Activated CD4-positive, alpha-beta T cell treated with anti-CD3 and anti-CD28 coated beads, Interleukin-2, amount 50 U/mL, for 1 hour (primary cell): ENCODE results near the gene C12orf60.

Source experiments
- DNase-seq: peaks from one replicate; pipeline ENCODE4 v3.0.0-alpha.2; 2020

Gene C12orf60

DNA sequence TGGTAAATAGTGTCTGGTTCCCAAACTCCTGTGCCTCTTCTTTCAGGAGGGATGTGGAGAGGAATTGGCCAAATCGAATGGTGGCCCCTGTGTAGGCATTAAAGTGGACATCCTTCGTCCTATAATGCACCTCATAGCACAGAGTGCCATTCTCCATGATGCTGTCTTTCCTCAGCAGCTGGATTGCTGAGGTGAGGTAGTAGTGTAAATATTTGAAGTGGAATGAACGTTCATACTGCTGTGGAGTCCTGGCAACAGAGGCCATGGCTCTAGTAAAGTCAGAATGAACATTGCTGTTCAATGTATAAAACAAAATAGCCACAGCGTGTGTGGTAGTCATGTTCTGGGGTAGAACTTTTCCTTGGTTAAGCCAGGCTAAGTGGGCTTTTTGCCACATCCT, 37.1 kb downstream of the C12orf60 start:
- no peak for DNase-seq

DNA sequence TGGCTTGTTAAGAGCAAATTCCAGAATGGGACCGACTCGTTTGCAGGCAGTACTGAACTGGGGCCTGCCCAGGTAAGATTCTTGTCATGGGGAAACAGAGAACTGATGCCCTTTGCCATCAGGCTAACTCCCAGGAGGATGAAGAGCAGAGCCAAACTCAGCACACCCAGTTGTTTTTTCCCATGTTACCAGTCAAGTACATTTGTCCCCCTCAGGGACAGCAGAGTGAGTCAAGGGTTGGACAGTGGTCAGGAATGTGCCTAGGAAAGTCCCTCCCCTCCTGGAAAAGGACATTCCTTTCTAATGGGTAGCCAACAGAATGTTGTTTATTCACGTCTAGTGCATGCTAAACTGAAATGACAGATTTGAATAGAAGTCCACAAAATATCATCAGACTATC, 38.3 kb downstream of the C12orf60 start:
- no peak for DNase-seq

DNA sequence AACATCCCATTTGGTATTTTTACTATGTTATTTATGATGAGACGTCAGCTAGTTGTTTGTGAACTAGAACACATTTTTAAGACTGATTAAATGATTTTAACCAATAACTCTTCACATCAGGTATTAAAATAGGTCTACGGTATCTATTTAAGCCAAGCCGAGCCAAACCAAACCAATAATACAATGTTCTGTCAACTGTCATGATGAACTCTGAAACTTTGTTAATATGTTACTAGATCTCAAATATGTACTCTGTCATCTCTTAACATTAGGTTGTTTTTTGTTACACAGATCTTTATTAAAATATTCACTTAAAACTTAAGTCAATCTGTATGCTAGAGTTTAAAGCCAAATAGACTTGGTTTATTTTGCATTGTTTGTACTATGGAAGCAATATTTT, 38.8 kb downstream of the C12orf60 start:
- no peak for DNase-seq

DNA sequence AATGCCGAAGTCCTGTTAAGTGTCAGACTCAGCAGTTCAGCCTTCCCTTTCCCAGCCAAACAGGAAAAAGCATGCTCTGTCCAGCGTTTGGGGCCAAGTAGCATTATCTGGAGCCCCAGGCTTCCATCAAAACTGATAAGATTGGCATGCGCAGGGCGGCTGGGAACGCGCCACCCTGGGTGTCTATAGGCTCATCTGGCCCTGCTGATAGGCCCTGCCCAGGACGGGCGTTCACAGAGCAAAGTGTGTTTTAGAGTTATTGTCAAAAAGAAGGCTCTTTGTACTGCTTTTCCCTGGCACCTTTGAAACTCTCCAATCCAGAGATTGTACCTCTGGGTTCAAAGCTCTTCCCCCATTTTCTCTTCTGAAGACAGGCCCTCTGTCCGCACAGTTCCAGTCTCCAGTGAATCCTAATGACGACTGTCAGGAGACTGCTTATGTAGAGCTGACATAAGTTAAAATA, 40.0 kb downstream of the C12orf60 start, which contains the start of gene ART4:
TSS of gene ART4 (minus strand) at position 102 of the 463 bp plus-strand sequence. CDS start 413 bp downstream, outside the sequence.
- no peak for DNase-seq

DNA sequence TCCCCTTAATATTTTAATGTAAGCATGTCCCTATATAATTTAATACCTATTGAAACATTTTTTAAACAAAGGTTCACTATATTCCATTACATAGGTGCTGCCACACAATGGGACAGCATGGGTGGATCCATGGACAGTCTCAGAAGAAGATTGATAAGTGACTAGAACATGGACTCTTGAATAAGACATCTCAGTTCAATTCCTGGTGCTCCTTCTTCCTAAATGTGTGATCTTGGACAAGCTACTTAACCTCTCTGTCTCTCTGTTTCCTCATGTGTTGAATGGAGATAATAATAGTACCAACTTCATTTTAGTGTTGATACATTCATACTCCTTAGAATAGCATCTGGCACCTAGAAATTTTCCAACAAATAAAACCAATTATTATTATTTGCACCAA, 40.9 kb downstream of the C12orf60 start:
- DNase-seq, result no peak

DNA sequence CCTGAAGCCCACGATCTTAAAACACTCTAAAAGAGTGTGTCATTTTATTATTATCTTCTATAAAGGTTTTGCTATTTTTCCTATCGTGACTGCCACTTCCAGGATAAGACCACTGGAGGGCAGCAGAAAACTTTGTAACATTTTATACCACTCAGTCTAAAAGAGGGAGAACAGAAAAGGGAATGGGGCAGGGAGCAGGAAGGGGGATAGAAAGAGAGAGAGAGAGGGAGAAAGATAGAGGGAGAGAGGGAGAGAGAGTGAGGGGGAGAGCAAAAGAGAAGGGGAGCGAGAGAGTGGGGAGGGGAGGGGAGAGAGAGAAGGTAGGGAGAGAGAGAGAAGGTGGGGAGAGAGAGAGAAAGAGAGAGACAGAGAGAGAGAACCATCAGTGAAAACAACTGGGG, 41.9 kb downstream of the C12orf60 start:
- peak; percentile 35 for DNase-seq

DNA sequence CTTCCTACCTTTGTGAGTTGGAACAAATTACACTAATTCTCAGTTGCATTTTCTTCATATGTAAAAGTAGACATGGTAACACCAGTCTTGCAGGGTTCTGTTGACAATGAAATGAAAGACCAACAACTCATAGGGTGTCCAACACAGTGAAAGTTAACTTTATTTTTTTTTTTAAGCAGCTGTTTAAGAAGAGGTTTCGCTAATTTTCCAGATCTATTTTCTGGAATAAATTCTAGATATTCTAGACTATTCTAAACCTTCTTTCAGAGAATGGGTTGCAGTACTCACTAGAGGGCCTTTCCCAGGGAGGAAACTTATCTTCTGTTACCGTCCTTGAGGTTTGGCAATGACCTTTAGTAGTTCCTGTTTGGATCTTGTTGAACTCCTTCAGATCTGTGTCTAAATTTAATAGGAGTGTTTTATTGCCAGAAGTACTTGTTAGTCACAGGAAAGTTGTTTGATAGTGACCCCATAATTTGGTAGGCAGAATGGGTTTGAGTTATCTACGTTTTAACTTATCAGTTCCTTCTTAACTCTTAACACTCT, 42.6 kb downstream of the C12orf60 start:
- no peak for DNase-seq

DNA sequence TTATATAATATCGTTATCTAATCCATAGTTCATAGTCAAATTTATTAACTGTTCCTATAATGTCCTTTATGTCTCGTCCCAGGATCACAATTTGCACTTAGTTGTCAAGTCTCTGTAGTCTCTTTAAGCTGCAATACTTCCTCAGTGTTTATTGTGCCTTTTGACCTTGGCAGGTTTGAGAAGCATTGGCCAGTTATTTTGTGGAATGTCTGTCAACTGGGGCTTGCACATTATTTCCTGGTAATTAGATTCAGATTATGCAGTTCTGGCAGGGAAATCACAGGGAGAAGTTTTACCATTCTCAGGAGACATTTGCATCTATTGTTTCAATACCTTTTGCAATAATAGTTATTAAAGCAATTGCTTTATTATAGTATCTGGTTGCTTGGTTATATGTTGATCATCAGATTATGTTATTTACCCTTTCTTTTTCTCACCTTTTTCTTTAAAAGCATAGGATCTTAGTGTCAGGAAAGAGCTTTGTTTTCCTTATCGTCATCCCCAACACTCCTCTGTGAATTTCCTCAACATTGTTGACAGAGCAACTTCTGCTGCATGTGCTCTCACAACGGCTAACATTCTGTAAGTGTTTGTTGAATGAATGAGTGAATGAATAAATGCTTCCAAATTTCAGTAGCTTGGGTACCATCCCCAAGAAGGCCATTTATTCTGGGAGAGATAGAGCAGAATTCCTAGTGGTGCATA, 43.6 kb downstream of the C12orf60 start:
- DNase-seq, result no peak

DNA sequence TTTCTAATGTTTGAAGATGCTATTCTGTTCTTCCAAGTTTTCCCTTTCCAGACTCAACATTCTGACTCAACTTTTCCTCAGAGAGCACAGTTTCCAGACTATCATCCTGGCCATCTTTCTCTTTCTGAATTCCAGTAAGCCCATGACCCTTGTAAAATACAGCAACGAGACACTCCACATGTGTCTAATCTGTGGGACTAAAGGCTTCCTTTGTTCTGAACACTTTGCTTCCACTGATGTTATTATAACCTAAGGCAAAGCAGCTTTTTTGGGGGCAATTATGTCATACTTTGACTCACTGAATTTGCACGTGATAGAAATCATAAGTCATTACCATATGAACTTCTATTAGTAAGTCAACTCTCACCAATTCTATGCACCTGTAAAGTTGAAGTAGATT, 46.2 kb downstream of the C12orf60 start:
- no peak for DNase-seq

DNA sequence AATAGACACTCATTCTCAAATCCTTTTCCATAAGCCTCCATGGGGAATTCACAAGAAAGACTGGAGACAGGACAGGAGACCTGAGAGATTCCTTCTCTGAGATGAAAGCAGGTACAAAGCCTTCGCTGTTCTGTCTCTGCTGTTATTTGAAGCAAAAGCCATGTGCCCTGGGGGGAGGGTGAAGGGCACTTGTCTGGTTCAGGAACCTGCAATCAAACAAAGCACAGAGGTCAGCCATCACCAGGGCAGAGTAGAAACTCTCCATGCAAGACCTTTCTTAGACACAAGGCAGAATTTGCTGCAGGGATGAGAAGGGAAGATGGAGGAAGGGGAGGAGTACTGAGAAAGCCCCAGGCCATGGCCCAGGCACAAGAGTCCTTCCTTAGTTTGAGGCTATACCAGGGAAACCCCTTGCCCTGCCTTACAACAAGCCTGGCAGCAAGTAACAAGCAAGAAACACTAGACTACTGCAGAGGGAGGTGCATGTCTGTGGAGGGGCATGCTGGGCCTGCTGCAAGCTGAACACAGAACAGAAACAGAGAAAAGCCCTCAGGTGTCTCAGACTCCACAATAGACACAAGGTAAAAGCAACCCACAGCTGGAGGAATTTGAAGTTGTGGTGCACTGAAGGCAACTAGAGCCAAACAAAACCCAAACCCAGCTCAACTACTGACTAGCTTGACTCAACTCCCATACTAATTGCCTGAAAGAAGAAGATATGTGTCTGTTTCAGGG, 47.6 kb downstream of the C12orf60 start:
- no peak for DNase-seq

DNA sequence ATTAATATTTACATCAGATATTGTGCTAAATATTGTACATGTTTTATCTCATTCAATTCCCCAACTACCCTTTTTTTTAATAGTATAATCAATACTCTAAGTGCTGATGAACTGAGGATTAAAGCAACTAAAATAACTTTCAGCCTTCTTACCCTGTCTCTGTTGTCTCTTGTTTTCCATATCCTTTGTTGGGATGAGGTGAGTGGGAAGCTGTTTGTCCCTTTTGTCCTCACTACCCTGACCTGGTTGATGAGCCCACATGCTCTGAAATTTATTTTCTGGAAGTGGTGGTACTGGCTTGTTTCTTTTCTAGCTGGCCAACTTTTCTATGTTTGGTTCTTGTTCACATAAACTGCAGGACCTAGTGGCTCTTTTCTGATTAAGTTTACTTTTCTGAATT, 49.4 kb downstream of the C12orf60 start:
- no peak for DNase-seq

DNA sequence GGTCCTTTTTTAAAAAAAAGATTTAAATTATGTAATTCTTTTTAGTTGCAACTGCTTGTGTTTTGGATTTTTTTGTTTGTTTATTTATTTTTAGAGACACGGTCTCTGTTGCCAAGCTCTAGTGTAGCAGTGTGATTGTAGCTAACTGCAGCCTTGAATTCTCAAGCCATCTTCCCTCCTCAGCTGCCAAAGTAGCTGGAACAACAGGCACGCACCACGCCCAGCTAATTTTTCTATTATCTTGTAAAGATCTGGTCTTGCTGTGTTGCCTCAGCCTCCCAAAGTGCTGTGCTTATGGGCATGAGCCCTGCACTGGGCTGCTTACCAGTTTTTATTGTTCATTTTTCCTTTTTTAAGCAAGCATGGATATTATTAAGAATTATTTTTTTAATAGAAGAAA, 50.5 kb downstream of the C12orf60 start:
- DNase-seq, result no peak

DNA sequence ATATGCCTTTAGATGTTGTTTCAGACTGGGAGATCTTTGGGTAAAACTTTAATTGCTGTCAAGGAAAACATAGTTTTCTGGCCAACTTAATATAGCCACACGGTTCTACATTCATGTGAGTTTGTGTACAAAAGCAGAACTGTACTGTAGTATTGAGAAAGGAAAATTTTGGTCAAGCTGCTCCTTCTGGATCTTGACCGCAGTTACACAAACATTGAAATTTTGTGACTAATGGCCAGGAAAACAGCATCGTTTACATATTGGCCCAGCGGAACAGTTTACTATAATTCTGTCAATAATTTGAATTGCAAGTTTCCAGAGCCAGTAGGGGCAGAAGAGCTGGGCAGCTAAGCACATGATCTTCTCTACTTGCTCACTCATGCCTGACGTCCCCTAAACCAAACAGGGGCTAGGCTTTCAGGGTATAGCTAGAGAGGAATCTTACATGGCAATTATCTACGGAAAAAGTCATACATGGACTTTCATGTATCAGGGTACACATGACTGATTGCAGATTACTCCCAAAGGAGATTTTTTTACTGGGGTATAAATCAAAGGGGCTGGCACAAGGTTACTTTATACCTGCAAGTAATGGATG, 51.2 kb downstream of the C12orf60 start:
- no peak for DNase-seq

DNA sequence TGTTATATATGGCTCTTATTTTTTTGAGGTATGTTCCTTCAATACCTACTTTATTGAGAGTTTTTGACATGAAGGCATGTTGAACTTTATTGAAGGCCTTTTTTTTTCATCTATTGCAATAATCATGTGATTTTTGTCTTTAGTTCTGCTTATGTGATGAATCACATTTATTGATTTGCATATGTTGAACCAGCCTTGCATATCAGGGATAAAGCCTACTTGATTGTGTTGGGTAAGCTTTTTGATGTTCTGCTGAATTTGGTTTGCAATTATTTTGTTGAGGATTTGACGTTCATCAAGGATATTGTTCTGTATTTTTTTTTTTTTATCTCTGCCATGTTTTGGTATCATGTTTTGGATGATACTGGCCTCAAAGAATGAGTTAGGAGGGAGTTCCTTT, 55.0 kb downstream of the C12orf60 start:
- no peak for DNase-seq

DNA sequence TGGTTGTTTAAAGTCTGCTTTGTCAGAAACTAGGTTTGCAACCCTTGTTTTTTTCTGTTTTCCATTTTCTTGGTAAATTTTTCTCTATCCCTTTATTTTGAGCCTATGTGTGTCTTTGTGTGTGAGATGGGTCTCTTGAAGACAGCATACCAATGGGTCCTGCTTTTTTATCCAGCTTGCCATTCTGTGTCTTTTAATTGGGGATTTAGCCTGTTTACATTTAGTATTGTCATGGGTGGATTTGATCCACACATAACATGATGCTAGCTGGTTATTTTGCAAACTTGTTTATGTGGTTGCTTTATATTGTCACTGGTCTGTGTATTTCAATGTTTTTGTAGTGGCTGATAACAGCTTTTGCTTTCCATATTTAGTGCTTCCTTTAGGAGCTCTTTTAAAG, 57.0 kb downstream of the C12orf60 start:
- DNase-seq, result no peak

DNA sequence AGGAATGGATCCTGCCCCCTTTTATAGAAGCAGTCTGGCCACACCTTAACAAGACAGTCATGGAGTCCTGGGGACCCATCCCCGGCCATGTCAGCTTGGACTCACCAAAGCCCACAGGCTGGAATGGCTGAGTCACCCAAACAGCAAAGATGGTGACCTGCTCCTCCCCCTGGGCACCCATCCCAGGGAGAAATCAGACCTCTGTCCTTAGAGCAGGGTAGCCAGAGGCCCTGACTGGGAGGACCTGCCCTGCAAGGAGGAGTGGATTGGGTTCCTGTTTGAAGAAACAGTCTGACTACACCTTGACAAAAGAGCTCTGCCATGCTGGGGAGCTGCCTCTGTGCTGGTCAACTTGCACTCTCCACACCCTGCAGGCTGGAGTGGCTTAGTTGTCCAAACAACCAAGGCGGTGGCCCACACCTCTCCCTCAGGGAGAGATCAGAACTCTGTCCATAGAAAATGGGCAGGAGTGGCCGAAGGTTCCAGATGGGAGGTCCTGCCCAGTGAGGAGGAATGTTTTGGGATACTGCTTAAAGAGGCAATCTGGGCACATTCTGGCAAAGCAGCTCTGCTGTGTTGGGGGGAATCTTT, 65.5 kb downstream of the C12orf60 start:
- DNase-seq, result no peak

DNA sequence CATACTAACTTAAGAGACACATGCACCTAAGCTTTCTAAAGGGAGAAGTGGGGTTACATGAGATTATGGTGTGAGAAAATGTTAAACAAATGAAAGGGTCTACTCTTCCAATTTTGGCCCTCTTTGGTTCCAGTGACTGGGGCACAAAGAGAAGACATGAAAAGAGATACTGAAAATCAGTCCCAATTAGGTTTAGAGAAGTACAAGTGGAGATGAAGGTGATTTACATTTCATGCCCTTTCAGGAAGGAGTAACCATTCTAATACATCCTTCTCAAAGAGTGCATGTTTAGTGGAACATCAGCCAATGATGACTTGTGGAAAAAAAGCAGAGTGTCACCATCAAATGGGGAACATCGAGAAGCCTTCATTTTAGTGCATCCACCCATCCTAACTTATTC, 67.8 kb downstream of the C12orf60 start:
- DNase-seq, result no peak

DNA sequence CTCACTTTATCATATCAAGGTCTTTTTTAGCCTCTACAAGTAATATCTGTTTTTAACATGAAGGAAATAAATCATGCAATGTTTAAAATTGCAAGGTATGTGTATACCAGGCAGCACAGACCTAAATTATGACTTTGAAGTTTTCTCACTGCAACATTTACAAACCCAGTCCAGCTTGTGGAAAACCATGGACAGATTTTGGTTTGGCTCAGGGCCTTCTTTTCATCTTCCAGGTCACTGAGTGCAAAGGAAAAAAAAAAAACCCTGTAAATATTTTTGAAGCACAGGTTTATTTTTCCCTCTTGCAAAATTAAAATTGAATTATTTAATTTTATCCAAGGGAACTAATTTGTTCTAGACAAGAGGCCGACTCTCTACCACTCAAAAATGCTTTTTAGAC, 68.4 kb downstream of the C12orf60 start:
- no peak for DNase-seq

DNA sequence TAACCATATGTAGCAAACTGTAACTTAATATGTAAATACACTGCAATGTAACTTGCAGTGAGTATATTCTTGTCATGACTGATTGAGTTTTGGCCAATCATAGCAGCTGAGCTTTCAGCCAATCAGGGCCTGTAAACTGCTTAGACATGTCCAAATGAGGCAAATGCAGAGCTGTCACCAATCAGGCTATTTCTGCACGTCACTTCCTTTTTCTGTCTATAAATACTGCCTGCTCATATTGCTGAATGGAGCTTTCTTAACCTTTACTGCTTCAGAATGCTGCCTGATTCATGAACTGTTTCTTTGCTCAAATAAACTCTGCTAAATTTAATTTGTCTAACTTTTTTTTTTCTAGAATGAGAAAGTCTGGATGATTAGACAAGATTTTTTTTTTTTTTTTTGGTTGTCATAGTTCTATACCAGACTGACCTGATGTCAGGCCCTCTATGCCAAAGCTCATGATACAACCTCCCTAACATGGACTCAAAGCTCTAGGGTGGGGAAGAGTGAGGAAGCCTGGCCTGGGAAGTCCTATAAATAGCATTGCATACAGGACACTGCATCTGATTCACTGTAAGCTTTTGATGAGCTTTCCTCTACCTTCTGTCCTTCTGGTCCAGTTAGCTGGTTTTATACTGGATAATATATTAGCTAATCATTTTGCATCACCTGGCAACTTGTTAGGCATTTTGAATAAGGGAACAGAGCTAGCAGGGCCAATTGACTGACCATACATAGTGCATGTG, 70.1 kb downstream of the C12orf60 start:
- DNase-seq, result no peak
